8988T (cell line): ENCODE data around the gene LRRN2.

ENCODE experiments used
- DNase-seq: peaks from one replicate; pipeline ENCODE4 v3.0.0; 2011

The LRRN2 gene

GRCh38 chr1:204688776-204689175 is 3.2 kb upstream of the LRRN2 start:
- no peak for DNase-seq

GRCh38 chr1:204688007-204688406 is 2.5 kb upstream of the LRRN2 start:
- DNase-seq: no peak

- no peak for DNase-seq
Measured at GRCh38 chr1:204684571-204685235, 835 bp downstream of the LRRN2 start.

- DNase-seq: no peak
Measured at GRCh38 chr1:204684206-204684570, 1.4 kb downstream of the LRRN2 start.

- DNase-seq: no peak
Measured at GRCh38 chr1:204683284-204684205, 2.0 kb downstream of the LRRN2 start.

GRCh38 chr1:204680461-204680860 is 5.1 kb downstream of the LRRN2 start:
- DNase-seq: no peak

- DNase-seq: no peak
Measured at GRCh38 chr1:204680051-204680450, 5.5 kb downstream of the LRRN2 start.

- DNase-seq: no peak
Measured at GRCh38 chr1:204678721-204679475, 6.6 kb downstream of the LRRN2 start.

- no peak for DNase-seq
Measured at GRCh38 chr1:204677864-204678263, 7.7 kb downstream of the LRRN2 start.

- DNase-seq: no peak
Measured at GRCh38 chr1:204676043-204676442, 9.5 kb downstream of the LRRN2 start.

- DNase-seq: no peak
Measured at GRCh38 chr1:204673909-204674649, 11.5 kb downstream of the LRRN2 start.

GRCh38 chr1:204673209-204673608 is 12.3 kb downstream of the LRRN2 start:
- no peak for DNase-seq

- DNase-seq: no peak
Measured at GRCh38 chr1:204672482-204673121, 12.9 kb downstream of the LRRN2 start.

- no peak for DNase-seq
Measured at GRCh38 chr1:204672069-204672468, 13.5 kb downstream of the LRRN2 start.

- DNase-seq: no peak
Measured at GRCh38 chr1:204670152-204670927, 15.2 kb downstream of the LRRN2 start.

- no peak for DNase-seq
Measured at GRCh38 chr1:204669579-204669978, 16.0 kb downstream of the LRRN2 start.

- no peak for DNase-seq
Measured at GRCh38 chr1:204664384-204664651, 21.2 kb downstream of the LRRN2 start.

- no peak for DNase-seq
Measured at GRCh38 chr1:204663644-204664383, 21.7 kb downstream of the LRRN2 start.

- no peak for DNase-seq
Measured at GRCh38 chr1:204662530-204662929, 23.0 kb downstream of the LRRN2 start.

- DNase-seq: no peak
Measured at GRCh38 chr1:204660509-204660908, 25.0 kb downstream of the LRRN2 start.

GRCh38 chr1:204659056-204659455 is 26.5 kb downstream of the LRRN2 start:
- no peak for DNase-seq
